Kidney (tissue), 14 donors: ENCODE results near the gene ZNF438. TPM values are rescaled to one million over a fixed set of nuclear protein-coding genes. Genes with fewer than 3 reads are reported as not detected.

Experiments used
- DNase-seq, 5 donors: peaks; one replicate each; pipeline ENCODE4 v3.0.0-alpha.2; 2013 to 2020
- FAIRE-seq: peaks from 2 replicates; lab custom pipeline; 2012; peaks lifted over from hg19 to GRCh38; lab: Jason Lieb, UNC
- H3K27ac ChIP-seq, 2 donors: one replicate each; pipeline ENCODE4 v1.7.0; 2013; ENCODE audit warnings: low read depth in 2 of 2, low read length in 2 of 2, inconsistent platforms in 1 of 2
- H3K27me3 ChIP-seq: one replicate; pipeline ENCODE4 v1.7.1; 2013; ENCODE audit warnings: low read length, inconsistent platforms; ENCODE audit not compliant: control insufficient read depth, insufficient read depth
- H3K36me3 ChIP-seq, 3 donors: one replicate each; pipeline versions ENCODE4 v1.7.0 to v1.7.1; 2013; ENCODE audit warnings: low read length in 3 of 3, control low read depth in 1 of 3, inconsistent platforms in 1 of 3; ENCODE audit not compliant: insufficient read depth in 3 of 3, control insufficient read depth in 2 of 3
- H3K4me1 ChIP-seq, 3 donors: one replicate each; pipeline versions ENCODE4 v1.7.0 to v1.7.1; 2013; ENCODE audit warnings: low read length in 3 of 3, inconsistent platforms in 1 of 3, low read depth in 1 of 3; ENCODE audit not compliant: control insufficient read depth in 2 of 3, insufficient read depth in 2 of 3
- H3K4me3 ChIP-seq, 3 donors: one replicate each; pipeline versions ENCODE4 v1.7.0 to v1.8.1; 2013; ENCODE audit warnings: low read length in 3 of 3, control low read depth in 1 of 3, inconsistent platforms in 1 of 3
- H3K9ac ChIP-seq, 3 donors: one replicate each; pipeline versions ENCODE4 v1.7.0 to v1.7.1; 2013; ENCODE audit warnings: low read length in 3 of 3, control low read depth in 1 of 3, inconsistent platforms in 1 of 3
- H3K9me3 ChIP-seq, 3 donors: one replicate each; pipeline versions ENCODE4 v1.7.0 to v1.7.1; 2013; ENCODE audit warnings: low read length in 3 of 3, control low read depth in 1 of 3, inconsistent platforms in 1 of 3; ENCODE audit not compliant: control insufficient read depth in 2 of 3, insufficient read depth in 1 of 3
- CTCF ChIP-seq: IDR thresholded peaks from 3 replicates; pipeline ENCODE4 v1.5.1; 2012; ENCODE audit warnings: mild to moderate bottlenecking, moderate library complexity, borderline replicate concordance; ENCODE audit not compliant: insufficient read depth; ENCODE audit errors: extremely low read depth
- intact Hi-C: fragments of 100-400 bp; cut with DNase I; formaldehyde crosslinking; loops from one replicate; pipeline ENCODE4 v1.11.1; 2022
- polyA plus RNA-seq: library from polyadenylated mRNA; stranded (reverse); fragments of 350-450 nt; fragmentation: Illumina TruSeq; extraction: RNeasy Lipid Tissue Mini Kit (QIAGEN cat#74804); gene quantifications from one replicate; pipeline ENCODE4 v1.2.3, GENCODE V29; 2014; ENCODE audit warnings: low read depth, low replicate concordance; ENCODE audit not compliant: insufficient read depth
- total RNA-seq: library from RNA; stranded (reverse); fragmentation: NEBNext Ultra II Directional; extraction: Animal tissue kit (Norgen Biotek cat#: 25700); gene quantifications from one replicate; pipeline ENCODE4 v1.2.1, GENCODE V29; 2021
- donor health status: control.
- donor health status: control.
- donor health status: control.
- donor health status: control.
- donor health status: control.
- donor health status: DM: yes; HTN: yes; CAD: no.
- donor health status: Normal renal cell carcinoma (clear cell type).

Gene ZNF438
- total and polyA plus RNA-seq, 2 donors from 2014 or later = 5.9 to 9.9 TPM

DNA sequence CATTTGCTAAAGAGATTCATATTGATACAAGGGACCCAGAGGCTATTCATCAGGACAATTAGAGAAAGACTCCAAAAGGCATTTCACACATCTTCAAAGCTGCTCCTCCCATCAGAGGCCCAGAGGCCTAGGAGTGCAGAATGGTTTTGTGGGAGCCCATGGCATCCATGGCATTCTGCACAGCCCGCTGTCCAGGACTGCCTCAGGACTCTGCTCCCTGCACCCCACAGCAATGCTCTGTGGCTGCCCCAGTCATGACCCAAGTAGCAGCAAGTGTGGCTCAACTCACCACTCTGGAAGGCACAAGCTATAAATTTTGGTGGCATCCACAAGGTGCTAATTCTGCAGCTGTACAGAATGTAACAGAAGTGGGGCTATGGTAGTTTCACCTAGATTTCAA, 38.5 kb downstream of the ZNF438 start:
- H3K9me3 ChIP-seq = no peaks in the 10 kb centered on the region
- DNase-seq = peak in 1 of 5 donors; percentile 48
- no peak for FAIRE-seq
- H3K4me3 ChIP-seq = no peak overlapping the region
- H3K27ac ChIP-seq = no peak overlapping the region
- intact Hi-C loops = no loop called here
- no peak for TF ChIP-seq CTCF
- H3K4me1 ChIP-seq = no peaks in the 10 kb centered on the region
- H3K9ac ChIP-seq = no peak overlapping the region
- H3K27me3 ChIP-seq = no peaks in the 10 kb centered on the region
- no peaks in the 10 kb centered on the region for H3K36me3 ChIP-seq

- FAIRE-seq (no peak), DNase-seq (no peak)
- H3K4me1 ChIP-seq = no peaks in the 10 kb centered on the region
- intact Hi-C loops = no loop called here
- H3K27me3 ChIP-seq = no peaks in the 10 kb centered on the region
- H3K9ac ChIP-seq = no peak overlapping the region
- no peak overlapping the region for H3K27ac ChIP-seq
- TF ChIP-seq CTCF = no peak
- H3K36me3 ChIP-seq = no peaks in the 10 kb centered on the region
- no peaks in the 10 kb centered on the region for H3K9me3 ChIP-seq
- H3K4me3 ChIP-seq = no peak overlapping the region
Observed at GRCh38 chr10:30992681-30993080, 39.0 kb downstream of the ZNF438 start.

GRCh38 chr10:30991647-30992011, 40.0 kb downstream of the ZNF438 start:
- intact Hi-C loops = no loop called here
- no peak for TF ChIP-seq CTCF
- no peaks in the 10 kb centered on the region for H3K36me3 ChIP-seq
- H3K27me3 ChIP-seq = no peaks in the 10 kb centered on the region
- H3K4me3 ChIP-seq = no peak overlapping the region
- H3K27ac ChIP-seq = no peak overlapping the region
- FAIRE-seq (no peak), DNase-seq (no peak)
- no peaks in the 10 kb centered on the region for H3K9me3 ChIP-seq
- no peaks in the 10 kb centered on the region for H3K4me1 ChIP-seq
- no peak overlapping the region for H3K9ac ChIP-seq

- DNase-seq = no peak
- no peak overlapping the region for H3K27ac ChIP-seq
- no peaks in the 10 kb centered on the region for H3K36me3 ChIP-seq
- H3K4me3 ChIP-seq = no peak overlapping the region
- H3K9ac ChIP-seq = no peak overlapping the region
- no peaks in the 10 kb centered on the region for H3K27me3 ChIP-seq
- H3K4me1 ChIP-seq = no peaks in the 10 kb centered on the region
- no peak for TF ChIP-seq CTCF
- H3K9me3 ChIP-seq = no peaks in the 10 kb centered on the region
- no peak for FAIRE-seq
- intact Hi-C loops = no loop called here
Observed at GRCh38 chr10:30990971-30991646, 40.6 kb downstream of the ZNF438 start.
